Neural cell (in vitro differentiated cells): ENCODE results near the gene COX11. TPM values are rescaled to one million over a fixed set of nuclear protein-coding genes. Genes with fewer than 3 reads are reported as not detected.

Source experiments
- H2AFZ ChIP-seq: fragments of 200-600, 300-800 bp; sonication (generic), shearing (Covaris generic); 2 replicates; pipeline ENCODE4 v1.6.0; 2014; ENCODE audit warnings: low read depth, mild to moderate bottlenecking, antibody characterized with exemption, low read length, moderate library complexity
- H3F3A ChIP-seq: fragments of 200-600 bp; shearing (Covaris generic); 2 replicates; pipeline ENCODE4 v1.6.1; 2016; ENCODE audit warnings: mild to moderate bottlenecking, moderate library complexity, mixed read lengths, antibody characterized with exemption, low read length; ENCODE audit not compliant: insufficient read depth, poor library complexity, severe bottlenecking
- H3K27ac ChIP-seq: fragments of 200-600, 300-800 bp; sonication (generic), shearing (Covaris generic); 2 replicates; pipeline ENCODE4 v1.5.1; 2014; ENCODE audit warnings: mild to moderate bottlenecking, low read length, moderate library complexity
- H3K27me3 ChIP-seq: fragments of 300-800, 200-600 bp; sonication (generic), shearing (Covaris generic); 2 replicates; pipeline ENCODE4 v1.6.0; 2014; ENCODE audit warnings: mild to moderate bottlenecking, low read depth, low read length, moderate library complexity; ENCODE audit not compliant: insufficient read depth
- H3K36me3 ChIP-seq: fragments of 300-800, 200-600 bp; sonication (generic), shearing (Covaris generic); 2 replicates; pipeline ENCODE4 v1.5.1; 2014; ENCODE audit warnings: mild to moderate bottlenecking, antibody characterized with exemption, low read length, moderate library complexity; ENCODE audit not compliant: insufficient read depth
- H3K4me2 ChIP-seq: fragments of 300-800, 200-600 bp; sonication (generic), shearing (Covaris generic); 2 replicates; pipeline ENCODE4 v1.6.0; 2014; ENCODE audit warnings: mild to moderate bottlenecking, low read length
- H3K4me3 ChIP-seq: fragments of 300-800, 200-600 bp; sonication (generic), shearing (Covaris generic); 2 replicates; pipeline ENCODE4 v1.5.1; 2014; ENCODE audit warnings: mild to moderate bottlenecking, low read length, moderate library complexity
- H3K79me2 ChIP-seq: fragments of 200-600 bp; shearing (Covaris generic); replicated peaks from 2 replicates; pipeline ENCODE4 v1.6.0; 2014; ENCODE audit warnings: mild to moderate bottlenecking, low read length, moderate library complexity; ENCODE audit not compliant: insufficient read depth
- H3K9ac ChIP-seq: fragments of 300-800, 200-600 bp; sonication (generic), shearing (Covaris generic); 2 replicates; pipeline ENCODE4 v1.6.1; 2016; ENCODE audit warnings: mild to moderate bottlenecking, low read length, mixed read lengths
- H3K9me2 ChIP-seq: fragments of 200-600 bp; shearing (Covaris generic); 2 replicates; pipeline ENCODE4 v1.6.1; 2016; ENCODE audit warnings: mild to moderate bottlenecking, low read length, mixed read lengths; ENCODE audit not compliant: insufficient read depth
- H3K9me3 ChIP-seq: fragments of 200-600, 300-800 bp; sonication (generic), shearing (Covaris generic); 2 replicates; pipeline ENCODE4 v1.6.1; 2016; ENCODE audit warnings: mild to moderate bottlenecking, mixed run types, low read length, moderate library complexity, mixed read lengths
- H4K20me1 ChIP-seq: fragments of 200-600 bp; shearing (Covaris generic); 2 replicates; pipeline ENCODE4 v1.6.1; 2016; ENCODE audit warnings: mild to moderate bottlenecking, mixed run types; ENCODE audit not compliant: insufficient read depth
- CTCF ChIP-seq: fragments of 450-650 bp; IDR thresholded peaks from 2 replicates; pipeline ENCODE4 v1.5.1; 2014; ENCODE audit warnings: antibody characterized with exemption, mild to moderate bottlenecking, moderate library complexity; ENCODE audit not compliant: poor library complexity, severe bottlenecking
- EP300 ChIP-seq: fragments of 450-650 bp; conservative IDR thresholded peaks from 2 replicates; pipeline ENCODE4 v1.6.1; 2014; ENCODE audit warnings: antibody characterized with exemption, mild to moderate bottlenecking, moderate library complexity; ENCODE audit not compliant: poor library complexity, severe bottlenecking
- EZH2 ChIP-seq: fragments of 200-600, 300-800 bp; shearing (Covaris generic), sonication (generic); IDR thresholded peaks from 2 replicates; pipeline ENCODE4 v1.6.1; 2014; ENCODE audit warnings: antibody characterized with exemption, low read length, borderline replicate concordance, mild to moderate bottlenecking; ENCODE audit not compliant: insufficient read depth, poor library complexity, severe bottlenecking
- MXI1 ChIP-seq: fragments of 450-650 bp; conservative IDR thresholded peaks from 2 replicates; pipeline ENCODE4 v1.6.1; 2014; ENCODE audit warnings: antibody characterized with exemption, mild to moderate bottlenecking; ENCODE audit not compliant: poor library complexity, severe bottlenecking
- POLR2AphosphoS5 ChIP-seq: IDR thresholded peaks from 2 replicates; pipeline ENCODE4 v1.6.1; 2012
- RAD21 ChIP-seq: fragments of 450-650 bp; conservative IDR thresholded peaks from 2 replicates; pipeline ENCODE4 v1.6.1; 2014; ENCODE audit warnings: antibody characterized with exemption, mild to moderate bottlenecking, moderate library complexity
- REST ChIP-seq: IDR thresholded peaks from 2 replicates; pipeline ENCODE4 v1.6.1; 2012; ENCODE audit warnings: borderline replicate concordance
- SMC3 ChIP-seq: fragments of 450-650 bp; conservative IDR thresholded peaks from 2 replicates; pipeline ENCODE4 v1.6.1; 2014; ENCODE audit warnings: antibody characterized with exemption, mild to moderate bottlenecking, moderate library complexity; ENCODE audit not compliant: poor library complexity
- TAF1 ChIP-seq: IDR thresholded peaks from 2 replicates; pipeline ENCODE4 v1.6.1; 2012; ENCODE audit warnings: low read depth
- polyA plus RNA-seq: library from polyadenylated mRNA; depleted of rRNA; stranded (reverse); fragments of >200 nt; gene quantifications from 2 replicates; pipeline ENCODE4 v1.2.3, GENCODE V29; 2014

The COX11 gene
- polyA plus RNA-seq, 1 donor from 2014 or later, result 155 TPM

DNA sequence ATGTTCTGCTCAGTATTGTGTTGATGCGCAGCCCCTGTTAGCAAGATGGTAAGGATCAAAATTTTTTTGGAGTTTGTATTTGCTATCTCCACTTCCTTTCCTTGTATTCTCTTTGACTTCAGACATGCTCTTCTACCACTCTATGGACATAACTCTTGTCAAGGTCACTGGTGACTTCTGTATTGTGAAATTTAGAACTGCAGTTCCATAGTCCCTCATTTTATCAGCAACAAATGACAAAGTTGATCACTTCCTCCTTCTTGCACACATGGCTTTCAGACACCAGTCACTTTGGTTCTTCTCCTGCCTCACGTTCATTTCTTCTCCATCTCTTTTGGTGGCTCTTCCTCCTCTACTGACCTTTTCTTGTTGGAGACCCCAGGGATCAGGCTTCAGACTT is 21.1 kb downstream of the COX11 start:
- no peaks in the 10 kb centered on the region for H4K20me1 ChIP-seq
- no peaks in the 10 kb centered on the region for H3K27me3 ChIP-seq
- H3K9me2 ChIP-seq, result no peaks in the 10 kb centered on the region
- no peaks in the 10 kb centered on the region for H3F3A ChIP-seq
- H3K27ac ChIP-seq, result no peak overlapping the region
- no peaks in the 10 kb centered on the region for H3K79me2 ChIP-seq
- no peaks in the 10 kb centered on the region for H3K9me3 ChIP-seq
- H3K9ac ChIP-seq, result no peak overlapping the region
- no peak overlapping the region for H2AFZ ChIP-seq
- no peak for TF ChIP-seq SMC3
- no peak for TF ChIP-seq TAF1
- TF ChIP-seq EZH2, result no peak
- no peak for TF ChIP-seq POLR2AphosphoS5
- no peak for TF ChIP-seq RAD21
- no peak for TF ChIP-seq MXI1
- no peak for TF ChIP-seq CTCF
- TF ChIP-seq EP300, result no peak
- TF ChIP-seq REST, result no peak
- H3K4me2 ChIP-seq, result no peak overlapping the region
- no peaks in the 10 kb centered on the region for H3K36me3 ChIP-seq
- no peak overlapping the region for H3K4me3 ChIP-seq

DNA sequence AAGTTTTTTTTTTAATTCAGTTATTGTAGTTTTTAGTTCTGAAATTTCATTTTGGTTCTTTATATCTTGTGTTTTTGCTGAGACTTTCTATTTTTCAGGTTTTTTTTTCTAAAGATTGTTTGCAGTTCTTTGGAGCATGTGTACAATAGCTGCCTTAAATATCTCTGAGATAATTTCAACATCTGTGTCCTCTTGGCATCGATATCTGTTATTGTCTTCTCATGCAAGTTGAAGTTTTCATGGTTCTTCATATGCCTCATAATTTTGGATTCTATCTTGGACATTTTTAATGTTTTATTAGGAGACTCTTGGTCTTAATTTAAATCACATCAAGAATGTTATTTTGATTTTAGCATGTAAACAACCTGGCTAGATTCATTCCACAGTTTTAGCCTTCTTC is 22.8 kb downstream of the COX11 start:
- no peaks in the 10 kb centered on the region for H3K9me3 ChIP-seq
- no peak overlapping the region for H3K4me3 ChIP-seq
- H3K9me2 ChIP-seq, result no peaks in the 10 kb centered on the region
- no peak overlapping the region for H3K4me2 ChIP-seq
- no peak overlapping the region for H2AFZ ChIP-seq
- no peaks in the 10 kb centered on the region for H3K36me3 ChIP-seq
- H3K27me3 ChIP-seq, result no peaks in the 10 kb centered on the region
- H3F3A ChIP-seq, result no peaks in the 10 kb centered on the region
- no peak overlapping the region for H3K9ac ChIP-seq
- TF ChIP-seq EP300 (no peak), TAF1 (no peak), CTCF (no peak)
- no peak overlapping the region for H3K27ac ChIP-seq
- no peaks in the 10 kb centered on the region for H3K79me2 ChIP-seq
- H4K20me1 ChIP-seq, result no peaks in the 10 kb centered on the region
